HepG2 (cell line): ENCODE data around the gene KIFC1. TPM values are rescaled to one million over a fixed set of nuclear protein-coding genes. Genes with fewer than 3 reads are reported as not detected.

ENCODE experiments used
- ATAC-seq: fragments of 200-7000 bp; cut with Tn5 transposase; 3 replicates; pipeline ENCODE4 v1.9.1; 2020; ENCODE audit warnings: mild to moderate bottlenecking, moderate library complexity
- BruUV-seq: library from RNA; stranded (reverse); fragments of 400-500 nt; replicated peaks from 2 replicates; lab custom pipeline; 2021; lab: Mats Ljungman, UMichigan
- CTCF ChIA-PET: fragments of 300-600 bp; formaldehyde crosslinking; extraction: SDS; loops from one replicate; lab custom pipeline; 2021; ENCODE audit warnings: low total read pairs, inconsistent platforms, low intra/inter-chr PET ratio; lab: Yijun Ruan, JAX
- POLR2A ChIA-PET: fragments of 350-600 bp; sonication (Branson Sonifier 250); formaldehyde crosslinking; loops from one replicate; lab custom pipeline; 2020; ENCODE audit warnings: antibody characterized with exemption, inconsistent platforms; lab: Yijun Ruan, JAX
- DNase-seq: peaks from one replicate; pipeline ENCODE4 v3.0.0-alpha.2; 2015; ENCODE audit warnings: low spot score
- FAIRE-seq: peaks from 3 replicates; lab custom pipeline; 2011; peaks lifted over from hg19 to GRCh38; lab: Jason Lieb, UNC
- H2AFZ ChIP-seq: one replicate; pipeline ENCODE4 v1.6.1; 2011; ENCODE audit warnings: low read length, inconsistent platforms
- H3K27ac ChIP-seq: fragments of 300-600 bp; 3 replicates; pipeline ENCODE4 v1.8.0; 2011; ENCODE audit warnings: mixed run types, mild to moderate bottlenecking, mixed read lengths, low read length, inconsistent platforms; ENCODE audit not compliant: insufficient read depth; ENCODE audit errors: extremely low read length
- H3K27me3 ChIP-seq, 2 experiments: fragments of 200-600 bp in 1 of 2; 2 replicates in 1 of 2; 3 replicates in 1 of 2; pipeline versions ENCODE4 v1.6.0 to v1.8.0; 2011; ENCODE audit warnings: low read length in 2 of 2, mild to moderate bottlenecking in 2 of 2, moderate library complexity in 2 of 2, inconsistent platforms in 1 of 2; ENCODE audit not compliant: insufficient read depth in 2 of 2, control insufficient read depth in 1 of 2
- H3K36me3 ChIP-seq, 2 experiments: fragments of 200-600 bp in 1 of 2; replicated peaks in 1 of 2; 2 replicates in 1 of 2; 3 replicates in 1 of 2; pipeline versions ENCODE4 v1.5.1 to v1.8.0; 2011; ENCODE audit warnings: low read length in 2 of 2, inconsistent platforms in 1 of 2; ENCODE audit not compliant: insufficient read depth in 2 of 2, control insufficient read depth in 1 of 2
- H3K4me1 ChIP-seq: 2 replicates; pipeline ENCODE4 v1.5.1; 2012; ENCODE audit warnings: low read length, inconsistent platforms; ENCODE audit not compliant: insufficient read depth
- H3K4me2 ChIP-seq: 2 replicates; pipeline ENCODE4 v1.6.0; 2011; ENCODE audit warnings: low read depth, low read length, inconsistent platforms
- H3K4me3 ChIP-seq, 3 experiments: fragments of 200-600 bp in 1 of 3; sonication (generic), shearing (Covaris generic) in 1 of 3; replicated peaks in 1 of 3; 2 replicates each; pipeline ENCODE4 v1.5.1; 2011 to 2016; ENCODE audit warnings: low read length in 3 of 3, inconsistent platforms in 2 of 3, low read depth in 2 of 3, mild to moderate bottlenecking in 2 of 3, control low read depth in 1 of 3, mixed read lengths in 1 of 3; ENCODE audit not compliant: insufficient read depth in 1 of 3
- H3K79me2 ChIP-seq: one replicate; pipeline ENCODE4 v1.6.1; 2011; ENCODE audit warnings: low read length, inconsistent platforms; ENCODE audit not compliant: insufficient read depth
- H3K9ac ChIP-seq: 2 replicates; pipeline ENCODE4 v1.6.0; 2011; ENCODE audit warnings: mild to moderate bottlenecking, low read depth, low read length, inconsistent platforms; ENCODE audit not compliant: insufficient read depth
- H3K9me3 ChIP-seq: 2 replicates; pipeline ENCODE4 v1.5.1; 2012; ENCODE audit warnings: mild to moderate bottlenecking, low read length
- H4K20me1 ChIP-seq: 2 replicates; pipeline ENCODE4 v1.6.0; 2011; ENCODE audit warnings: inconsistent platforms, mild to moderate bottlenecking, low read length, moderate library complexity; ENCODE audit not compliant: insufficient read depth
- FOSL1 ChIP-seq: sonication (generic); formaldehyde crosslinking; IDR thresholded peaks from 2 replicates; pipeline ENCODE4 v1.9.0; 2021; ENCODE audit warnings: missing genetic modification reagents, borderline replicate concordance
- HOXA3 ChIP-seq: sonication (generic); formaldehyde crosslinking; IDR thresholded peaks from 2 replicates; pipeline ENCODE4 v1.5.0; 2020; ENCODE audit warnings: missing genetic modification reagents
- HOXD1 ChIP-seq: sonication (generic); formaldehyde crosslinking; IDR thresholded peaks from 2 replicates; pipeline ENCODE4 v1.5.0; 2020; ENCODE audit warnings: missing genetic modification reagents
- IKZF1 ChIP-seq: fragments of 450-650 bp; IDR thresholded peaks from 2 replicates; pipeline ENCODE4 v1.7.1; 2016
- SAFB2 ChIP-seq: sonication (generic); formaldehyde crosslinking; IDR thresholded peaks from 2 replicates; pipeline ENCODE4 v1.5.1; 2020; ENCODE audit warnings: missing genetic modification reagents, low read depth, mild to moderate bottlenecking, borderline replicate concordance
- TRIM24 ChIP-seq: sonication (generic); formaldehyde crosslinking; IDR thresholded peaks from 2 replicates; pipeline ENCODE4 v1.8.0; 2022; ENCODE audit warnings: mild to moderate bottlenecking, missing genetic modification reagents
- ZNF225 ChIP-seq: sonication (generic); formaldehyde crosslinking; IDR thresholded peaks from 2 replicates; pipeline ENCODE4 v1.4.0; 2020; ENCODE audit warnings: mild to moderate bottlenecking, missing genetic modification reagents
- ZNF317 ChIP-seq: sonication (generic); formaldehyde crosslinking; IDR thresholded peaks from 2 replicates; pipeline ENCODE4 v1.5.0; 2020; ENCODE audit warnings: mild to moderate bottlenecking, missing genetic modification reagents
- ZNF331 ChIP-seq: sonication (generic); formaldehyde crosslinking; IDR thresholded peaks from 2 replicates; pipeline ENCODE4 v1.4.0; 2020; ENCODE audit warnings: missing genetic modification reagents
- ZNF407 ChIP-seq: sonication (generic); formaldehyde crosslinking; IDR thresholded peaks from one replicate; pipeline ENCODE4 v1.5.1; 2020; ENCODE audit warnings: mild to moderate bottlenecking, missing genetic modification reagents; ENCODE audit errors: not compliant biosample characterization
- ZSCAN22 ChIP-seq: sonication (generic); formaldehyde crosslinking; IDR thresholded peaks from 2 replicates; pipeline ENCODE4 v1.4.0; 2020; ENCODE audit warnings: mild to moderate bottlenecking, missing genetic modification reagents
- in situ Hi-C: cut with HindIII; loops from 2 replicates; pipeline ENCODE4 v1.10.0; 2017; ENCODE audit warnings: low pct_unique_long_range_greater_than_20kb; ENCODE audit not compliant: extremely low pct_ligation_motif_present
- intact Hi-C: fragments of 100-400 bp; cut with micrococcal nuclease; formaldehyde crosslinking; loops from one replicate; pipeline ENCODE4 v1.10.0; 2022; ENCODE audit not compliant: unreplicated experiment
- polyA plus RNA-seq, 8 experiments: library from polyadenylated mRNA; depleted of rRNA in 3 of 8; stranded (reverse) in 7 of 8; unstranded in 1 of 8; fragments of >200 nt; fragmentation: Illumina TruSeq in 4 of 8; extraction: Trizol in 4 of 8; gene quantifications; 2 replicates each; pipeline versions ENCODE4 v1.2.1 to v1.2.3, GENCODE V29; 2011 to 2016; ENCODE audit warnings: low read depth in 4 of 8, missing spikeins in 1 of 8, mixed read lengths in 1 of 8; ENCODE audit not compliant: insufficient read depth in 1 of 8
- total RNA-seq, 5 experiments: library from RNA; depleted of rRNA; stranded (reverse); fragments of >200 nt; fragmentation: Illumina TruSeq; extraction: Trizol; gene quantifications; 2 replicates each; pipeline ENCODE4 v1.2.3, GENCODE V29; 2016; ENCODE audit warnings: low read depth in 1 of 5
- TF ChIP-seq, protein P1 (sequence below): sonication (generic); formaldehyde crosslinking; IDR thresholded peaks from 2 replicates; pipeline ENCODE4 v1.8.0; 2022; ENCODE audit warnings: mild to moderate bottlenecking, missing genetic modification reagents; ENCODE audit not compliant: insufficient replicate concordance

The KIFC1 gene
- total and polyA plus RNA-seq, 2 of the 13 experiments (the other 11 are each of a cell fraction or from before 2014, with no cell fraction given), result 25.0 to 45.5 TPM

DNA sequence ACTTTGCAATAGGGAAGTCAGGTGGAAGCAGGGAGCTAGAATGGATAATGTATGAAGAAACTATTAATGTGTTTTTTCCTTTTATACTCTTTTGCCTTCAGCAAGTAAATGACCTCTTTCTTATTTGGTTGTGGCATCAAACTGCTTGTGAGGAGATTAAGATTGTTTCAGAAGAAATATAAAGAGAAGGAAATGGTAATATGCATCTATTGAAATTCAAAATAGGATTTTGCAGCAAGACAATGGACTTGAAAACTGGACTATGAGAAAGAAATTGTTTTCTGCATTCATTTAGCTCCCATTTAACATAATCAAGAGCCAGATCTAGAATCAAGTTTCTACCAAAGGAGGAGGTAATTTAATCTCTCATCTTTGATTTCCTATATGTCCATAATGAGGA, 32.3 kb upstream of the KIFC1 start:
- no peaks in the 10 kb centered on the region for H3K79me2 ChIP-seq
- no peaks in the 10 kb centered on the region for H4K20me1 ChIP-seq
- POLR2A ChIA-PET, result no interaction called here
- H3K36me3 ChIP-seq, result no peaks in the 10 kb centered on the region
- FAIRE-seq, result no peak
- BruUV-seq, result no TSS peak
- no peak for ATAC-seq
- TF ChIP-seq ZSCAN22 (CRISPR knock-in tag) (no peak), ZNF331 (CRISPR knock-in tag) (no peak), ZNF317 (CRISPR knock-in tag) (no peak), ZNF407 (no peak), HOXD1 (no peak), FOSL1 (CRISPR knock-in tag) (no peak), HOXA3 (CRISPR knock-in tag) (no peak), IKZF1 (no peak), ZNF225 (CRISPR knock-in tag) (no peak), TRIM24 (CRISPR knock-in tag) (no peak), SAFB2 (no peak)
- TF ChIP-seq, protein P1, sequence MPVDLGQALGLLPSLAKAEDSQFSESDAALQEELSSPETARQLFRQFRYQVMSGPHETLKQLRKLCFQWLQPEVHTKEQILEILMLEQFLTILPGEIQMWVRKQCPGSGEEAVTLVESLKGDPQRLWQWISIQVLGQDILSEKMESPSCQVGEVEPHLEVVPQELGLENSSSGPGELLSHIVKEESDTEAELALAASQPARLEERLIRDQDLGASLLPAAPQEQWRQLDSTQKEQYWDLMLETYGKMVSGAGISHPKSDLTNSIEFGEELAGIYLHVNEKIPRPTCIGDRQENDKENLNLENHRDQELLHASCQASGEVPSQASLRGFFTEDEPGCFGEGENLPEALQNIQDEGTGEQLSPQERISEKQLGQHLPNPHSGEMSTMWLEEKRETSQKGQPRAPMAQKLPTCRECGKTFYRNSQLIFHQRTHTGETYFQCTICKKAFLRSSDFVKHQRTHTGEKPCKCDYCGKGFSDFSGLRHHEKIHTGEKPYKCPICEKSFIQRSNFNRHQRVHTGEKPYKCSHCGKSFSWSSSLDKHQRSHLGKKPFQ (CRISPR knock-in tag), result no peak
- in situ Hi-C loops (no loop called here), intact Hi-C loops (no loop called here)
- H3K9ac ChIP-seq, result no peak overlapping the region
- H3K27me3 ChIP-seq, result peaks cover 0 to 1% of the 10 kb centered on the region in 2 experiments; a peak in 3 of 5 replicates
- H3K4me1 ChIP-seq, result peaks cover 17% of the 10 kb centered on the region
- no peak overlapping the region for H3K4me3 ChIP-seq
- no peak for DNase-seq
- H3K4me2 ChIP-seq, result no peak overlapping the region
- H3K27ac ChIP-seq, result no peak overlapping the region
- no peak overlapping the region for H2AFZ ChIP-seq
- CTCF ChIA-PET, result no interaction called here
- H3K9me3 ChIP-seq, result no peaks in the 10 kb centered on the region
